GM12801 (cell line): ENCODE measurements around the gene AKAP9.

ENCODE experiments used
- TF ChIP-seq, protein P1 (sequence below): IDR thresholded peaks from one replicate; pipeline ENCODE4 v1.5.1; 2011; ENCODE audit warnings: control low read depth; ENCODE audit not compliant: insufficient read length; ENCODE audit errors: extremely low read depth

Gene AKAP9

DNA sequence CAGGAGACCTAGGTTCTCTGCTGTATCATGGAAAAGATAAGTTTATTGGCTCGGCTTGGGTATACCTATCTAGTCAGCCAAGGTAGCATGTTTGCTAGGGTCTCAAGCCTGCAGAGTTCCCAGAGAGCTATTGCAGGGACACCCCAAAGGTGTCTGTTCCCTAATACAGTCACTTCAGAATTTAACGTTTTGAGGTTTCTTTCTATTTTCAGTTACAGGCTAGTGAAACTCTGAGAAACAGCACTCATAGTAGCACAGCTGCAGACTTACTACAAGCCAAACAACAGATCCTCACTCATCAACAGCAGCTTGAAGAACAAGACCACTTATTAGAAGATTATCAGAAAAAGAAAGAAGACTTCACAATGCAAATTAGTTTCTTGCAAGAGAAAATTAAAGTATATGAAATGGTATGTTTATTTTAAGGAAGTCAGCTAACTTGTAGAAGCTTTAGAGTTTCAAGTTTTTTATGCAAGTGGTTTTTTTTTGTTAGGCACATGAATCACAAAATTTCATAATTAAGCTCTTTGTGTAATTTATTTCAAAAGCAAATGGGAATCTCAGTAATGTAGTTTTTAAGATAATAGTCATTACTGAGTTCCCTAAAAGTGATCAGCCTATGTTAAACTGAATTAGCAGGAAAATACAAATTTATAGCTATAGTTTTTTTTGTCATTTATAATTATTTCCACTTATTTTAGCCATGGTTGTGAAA, 54.9 kb downstream of the AKAP9 start:
- TF ChIP-seq, protein P1, sequence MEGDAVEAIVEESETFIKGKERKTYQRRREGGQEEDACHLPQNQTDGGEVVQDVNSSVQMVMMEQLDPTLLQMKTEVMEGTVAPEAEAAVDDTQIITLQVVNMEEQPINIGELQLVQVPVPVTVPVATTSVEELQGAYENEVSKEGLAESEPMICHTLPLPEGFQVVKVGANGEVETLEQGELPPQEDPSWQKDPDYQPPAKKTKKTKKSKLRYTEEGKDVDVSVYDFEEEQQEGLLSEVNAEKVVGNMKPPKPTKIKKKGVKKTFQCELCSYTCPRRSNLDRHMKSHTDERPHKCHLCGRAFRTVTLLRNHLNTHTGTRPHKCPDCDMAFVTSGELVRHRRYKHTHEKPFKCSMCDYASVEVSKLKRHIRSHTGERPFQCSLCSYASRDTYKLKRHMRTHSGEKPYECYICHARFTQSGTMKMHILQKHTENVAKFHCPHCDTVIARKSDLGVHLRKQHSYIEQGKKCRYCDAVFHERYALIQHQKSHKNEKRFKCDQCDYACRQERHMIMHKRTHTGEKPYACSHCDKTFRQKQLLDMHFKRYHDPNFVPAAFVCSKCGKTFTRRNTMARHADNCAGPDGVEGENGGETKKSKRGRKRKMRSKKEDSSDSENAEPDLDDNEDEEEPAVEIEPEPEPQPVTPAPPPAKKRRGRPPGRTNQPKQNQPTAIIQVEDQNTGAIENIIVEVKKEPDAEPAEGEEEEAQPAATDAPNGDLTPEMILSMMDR, result no peak

DNA sequence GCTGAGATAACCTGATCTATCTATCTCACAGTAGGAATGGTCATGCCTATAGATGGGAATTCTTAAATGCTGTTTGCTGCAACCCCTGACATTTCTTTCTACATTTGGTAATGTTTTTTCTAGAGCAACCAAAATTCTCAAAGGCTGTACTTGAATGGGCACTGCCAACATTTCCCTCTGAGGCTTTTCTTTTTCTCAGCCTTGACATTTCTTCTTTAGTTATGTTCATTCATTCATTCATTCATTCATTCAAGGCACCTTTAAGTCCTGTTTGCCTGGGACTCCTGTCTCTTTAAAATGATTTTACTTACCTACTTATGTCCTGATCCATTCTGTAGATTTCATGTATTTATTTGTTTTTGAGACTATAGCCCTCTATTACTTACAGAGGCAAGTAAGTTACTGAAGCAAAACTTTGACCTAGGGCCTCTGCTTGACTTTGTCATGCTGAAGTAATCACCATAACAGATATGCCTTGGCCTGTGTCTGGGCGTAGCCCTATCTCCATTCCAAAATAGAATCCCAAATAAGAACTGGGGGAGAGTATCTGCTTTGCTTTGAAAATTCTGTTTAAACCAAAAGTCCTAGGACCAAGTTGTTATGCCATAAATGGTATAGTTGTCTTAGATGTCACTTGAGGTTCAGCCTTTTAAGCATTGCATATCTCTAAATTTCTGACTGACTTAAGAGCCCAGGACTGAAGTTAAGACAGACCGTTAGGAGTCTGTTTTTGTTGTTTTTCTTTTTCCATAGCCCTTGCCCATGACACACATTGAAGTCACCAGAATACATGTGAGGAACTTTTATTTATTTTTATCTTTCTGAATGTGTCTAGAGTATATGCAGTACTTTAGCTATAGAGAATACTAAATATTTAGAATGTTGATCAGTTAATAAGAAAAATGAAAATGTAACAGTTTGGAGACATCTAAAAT, 59.2 kb downstream of the AKAP9 start:
- TF ChIP-seq, protein P1, result no peak

DNA sequence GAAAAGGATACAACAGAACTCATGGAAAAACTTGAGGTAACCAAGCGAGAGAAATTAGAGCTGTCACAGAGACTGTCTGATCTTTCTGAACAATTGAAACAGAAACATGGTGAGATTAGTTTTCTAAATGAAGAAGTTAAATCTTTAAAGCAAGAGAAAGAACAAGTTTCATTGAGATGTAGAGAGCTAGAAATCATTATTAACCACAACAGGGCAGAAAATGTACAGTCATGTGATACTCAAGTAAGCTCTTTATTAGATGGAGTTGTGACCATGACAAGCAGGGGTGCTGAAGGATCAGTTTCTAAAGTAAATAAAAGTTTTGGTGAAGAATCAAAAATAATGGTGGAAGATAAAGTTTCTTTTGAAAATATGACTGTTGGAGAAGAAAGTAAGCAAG, 62.1 kb downstream of the AKAP9 start:
- TF ChIP-seq, protein P1, result no peak

DNA sequence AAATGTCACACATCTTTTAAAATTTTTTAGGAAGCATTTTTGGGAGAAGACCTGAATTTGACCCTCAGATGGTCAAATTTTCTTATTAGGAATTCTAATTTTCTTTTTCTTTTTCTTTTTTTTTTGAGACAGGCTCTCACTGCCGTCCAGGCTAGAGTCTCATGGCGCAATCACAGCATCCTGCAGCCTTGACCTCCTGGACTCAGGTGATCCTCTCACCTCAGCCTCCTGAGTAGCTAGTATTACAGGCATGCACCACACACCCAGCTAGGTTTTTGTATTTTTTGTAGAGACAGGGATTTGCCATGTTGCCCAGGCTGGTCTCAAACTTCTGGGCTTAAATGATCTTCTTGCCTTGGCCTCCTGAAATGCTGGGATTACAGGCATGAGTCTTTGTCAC, 65.4 kb downstream of the AKAP9 start:
- TF ChIP-seq, protein P1, result no peak

DNA sequence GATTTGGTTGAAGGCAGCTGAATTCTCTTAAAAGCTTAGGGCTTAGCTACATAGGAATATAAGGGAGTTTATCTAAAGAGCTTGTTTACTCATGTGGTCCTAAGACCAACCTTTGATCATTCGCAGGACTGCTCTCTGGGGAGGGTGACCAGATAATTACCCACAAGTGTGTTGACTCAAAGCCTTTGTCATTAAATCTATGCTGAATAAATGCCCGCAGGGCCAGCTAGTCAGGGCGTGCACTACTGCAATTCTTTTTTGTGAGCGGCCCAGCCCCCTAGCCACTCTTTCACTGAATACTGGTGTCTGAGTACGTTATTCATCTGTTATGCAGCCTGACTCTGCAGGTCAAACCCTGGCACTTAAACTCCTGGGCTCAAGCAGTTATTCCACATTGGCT, 69.6 kb downstream of the AKAP9 start:
- TF ChIP-seq, protein P1, result no peak

DNA sequence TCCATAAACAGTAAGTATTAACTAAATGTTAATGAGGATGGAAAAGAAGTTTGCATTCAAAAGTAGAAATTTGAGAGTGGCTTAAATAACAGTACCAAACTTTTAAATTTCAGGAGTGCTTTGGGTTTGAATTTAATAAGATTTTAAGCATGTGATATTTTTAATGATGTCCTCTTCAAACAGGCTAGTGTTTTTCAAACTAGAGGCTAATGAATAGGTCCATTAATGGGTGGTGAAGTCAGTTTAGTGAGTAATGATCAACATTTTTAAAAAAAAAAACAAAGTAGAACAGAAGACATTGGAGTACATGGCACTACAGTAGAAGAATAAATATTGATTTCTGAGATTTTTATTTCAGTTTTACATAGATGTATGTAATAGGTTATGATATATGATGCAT, 72.9 kb downstream of the AKAP9 start:
- TF ChIP-seq, protein P1, result no peak

DNA sequence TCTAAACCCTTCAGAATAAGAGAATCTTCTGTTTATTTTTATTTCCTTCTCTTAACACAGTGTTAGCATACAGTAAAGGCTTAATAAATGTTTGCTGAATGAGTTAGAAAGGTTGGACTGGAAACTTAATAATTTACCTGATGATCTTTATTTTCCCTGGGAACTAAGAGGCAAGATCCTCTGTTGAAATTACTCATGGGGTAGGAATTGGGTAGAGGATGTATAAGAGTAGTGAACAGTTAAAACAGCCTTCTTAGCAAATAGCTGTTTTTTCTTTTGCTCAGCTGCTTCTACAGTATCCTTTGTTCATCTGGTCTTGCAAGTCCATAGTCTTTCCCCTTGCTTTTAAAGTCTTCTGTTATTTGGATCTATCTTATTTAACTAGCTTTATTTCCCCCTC, 80.0 kb downstream of the AKAP9 start:
- TF ChIP-seq, protein P1, result no peak
